ENCODE measurements around the gene RHBDD1.

RHBDD1 gene

DNA sequence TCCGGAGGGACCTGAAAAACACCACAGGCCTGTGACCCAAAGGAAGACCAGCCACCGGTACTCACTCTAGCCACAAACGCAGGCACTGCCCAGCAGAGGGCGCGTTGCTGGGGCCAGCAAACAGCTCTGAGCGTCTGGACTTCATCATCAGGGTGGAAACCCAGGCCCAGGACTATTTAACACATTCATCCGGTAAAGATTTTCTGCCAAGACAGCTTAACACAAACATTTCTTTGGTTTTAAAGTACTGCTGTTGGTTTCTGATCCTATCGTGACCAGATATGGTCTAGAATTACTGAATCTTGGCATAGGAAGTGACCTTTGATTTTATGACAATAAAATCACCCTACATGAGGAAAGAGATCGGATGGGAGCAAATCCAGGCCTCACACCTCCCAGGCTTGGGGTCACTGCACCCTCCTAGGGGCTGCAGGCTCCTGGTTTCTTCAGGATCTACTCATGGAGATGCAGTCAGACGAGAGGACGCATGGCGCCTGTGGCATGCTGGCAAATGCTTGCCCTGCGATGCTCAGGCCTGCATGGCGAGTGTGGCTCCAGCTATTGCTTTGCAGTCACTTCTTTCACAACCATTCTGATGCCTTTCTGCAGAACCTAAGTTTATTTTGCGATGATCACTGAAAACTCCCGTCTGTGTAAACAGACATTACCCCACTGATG lies 197.8 kb downstream of the RHBDD1 start:
- peak; percentile 50 for DNase-seq (ENCODE audit: low spot score)

DNA sequence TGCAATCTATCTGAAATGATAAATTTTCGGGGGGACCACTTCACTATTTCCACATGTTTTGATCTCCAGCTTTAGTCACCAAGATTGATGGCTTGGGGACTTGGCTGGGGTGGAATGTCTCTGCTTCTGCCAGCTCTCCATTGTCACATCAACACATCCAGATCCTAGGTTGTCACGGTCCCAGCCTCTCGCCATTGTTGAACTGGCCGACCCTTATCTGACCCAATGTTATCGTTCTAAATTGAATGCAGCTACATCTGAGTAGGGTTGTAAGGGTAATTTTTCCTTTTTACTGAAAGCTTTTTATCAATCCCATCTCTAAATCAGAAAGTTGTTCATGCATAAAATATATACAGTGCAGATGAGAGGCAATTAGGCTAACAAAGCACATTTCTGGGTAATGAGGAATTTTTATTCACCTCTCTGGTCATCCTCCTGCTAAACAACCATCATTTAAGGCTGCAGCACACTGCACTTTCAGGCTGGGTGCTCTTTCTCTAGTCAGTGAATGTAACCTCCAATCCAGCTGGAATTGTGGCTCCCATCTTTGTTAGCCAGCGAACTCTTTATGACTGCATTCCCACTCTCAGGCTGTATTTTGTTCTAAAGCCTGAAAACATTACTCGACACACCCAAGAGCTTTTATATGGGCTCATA lies 200.0 kb downstream of the RHBDD1 start:
- DNase-seq (ENCODE audit: low spot score): no peak

GRCh38 chr2:227036527-227036926 lies 200.7 kb downstream of the RHBDD1 start:
- DNase-seq (ENCODE audit: low spot score): no peak

GRCh38 chr2:227038550-227039189 lies 202.8 kb downstream of the RHBDD1 start:
- no peak for DNase-seq (ENCODE audit: low spot score)

GRCh38 chr2:227043981-227044380 lies 208.1 kb downstream of the RHBDD1 start:
- DNase-seq (ENCODE audit: low spot score): no peak
